ENCODE measurements around the gene APEH. TPM values are rescaled to one million over a fixed set of nuclear protein-coding genes. Genes with fewer than 3 reads are reported as not detected.

The APEH gene
- total RNA-seq, 1 donor from 2014 or later, result 88.5 TPM

GRCh38 chr3:49664300-49664699, 9.9 kb upstream of the APEH start:
- no peak for DNase-seq
- Histone ChIP-seq H3K27ac (no peak overlapping the region), H3K9me3 (no peaks in the 10 kb centered on the region), H3K4me1 (no peaks in the 10 kb centered on the region), H3K4me3 (no peak overlapping the region), H3K36me3 (no peaks in the 10 kb centered on the region), H3K27me3 (no peaks in the 10 kb centered on the region)
- TF ChIP-seq, protein P1, sequence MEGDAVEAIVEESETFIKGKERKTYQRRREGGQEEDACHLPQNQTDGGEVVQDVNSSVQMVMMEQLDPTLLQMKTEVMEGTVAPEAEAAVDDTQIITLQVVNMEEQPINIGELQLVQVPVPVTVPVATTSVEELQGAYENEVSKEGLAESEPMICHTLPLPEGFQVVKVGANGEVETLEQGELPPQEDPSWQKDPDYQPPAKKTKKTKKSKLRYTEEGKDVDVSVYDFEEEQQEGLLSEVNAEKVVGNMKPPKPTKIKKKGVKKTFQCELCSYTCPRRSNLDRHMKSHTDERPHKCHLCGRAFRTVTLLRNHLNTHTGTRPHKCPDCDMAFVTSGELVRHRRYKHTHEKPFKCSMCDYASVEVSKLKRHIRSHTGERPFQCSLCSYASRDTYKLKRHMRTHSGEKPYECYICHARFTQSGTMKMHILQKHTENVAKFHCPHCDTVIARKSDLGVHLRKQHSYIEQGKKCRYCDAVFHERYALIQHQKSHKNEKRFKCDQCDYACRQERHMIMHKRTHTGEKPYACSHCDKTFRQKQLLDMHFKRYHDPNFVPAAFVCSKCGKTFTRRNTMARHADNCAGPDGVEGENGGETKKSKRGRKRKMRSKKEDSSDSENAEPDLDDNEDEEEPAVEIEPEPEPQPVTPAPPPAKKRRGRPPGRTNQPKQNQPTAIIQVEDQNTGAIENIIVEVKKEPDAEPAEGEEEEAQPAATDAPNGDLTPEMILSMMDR (IDR thresholded peaks at IDR 0.05), result no peak
- intact Hi-C loops (cut with DNase I), result loop anchor here (10.0 kb wide), 1 partner anchor 109 kb away; the partner anchor contains the start of gene BSN
- ATAC-seq, result no peak

GRCh38 chr3:49665822-49666519, 8.2 kb upstream of the APEH start:
- Histone ChIP-seq H3K27me3 (no peaks in the 10 kb centered on the region), H3K27ac (no peak overlapping the region), H3K9me3 (no peaks in the 10 kb centered on the region), H3K36me3 (no peaks in the 10 kb centered on the region), H3K4me1 (no peaks in the 10 kb centered on the region), H3K4me3 (no peak overlapping the region)
- DNase-seq, result no peak
- ATAC-seq, result peak; percentile 13
- intact Hi-C loops (cut with DNase I), result loop anchor here (10.0 kb wide), 1 partner anchor 111 kb away; the partner anchor contains the start of gene BSN
- TF ChIP-seq, protein P1 (IDR thresholded peaks at IDR 0.05), result no peak

- DNase-seq (no peak), ATAC-seq (no peak)
Measured at GRCh38 chr3:49666592-49666991, 7.6 kb upstream of the APEH start.

GRCh38 chr3:49667701-49668413, 6.3 kb upstream of the APEH start:
- intact Hi-C loops (cut with DNase I), result loop anchor here (10.0 kb wide), 1 partner anchor 113 kb away; the partner anchor contains the start of gene BSN
- Histone ChIP-seq H3K4me3 (no peak overlapping the region), H3K27ac (no peak overlapping the region), H3K4me1 (no peaks in the 10 kb centered on the region), H3K27me3 (no peaks in the 10 kb centered on the region), H3K9me3 (no peaks in the 10 kb centered on the region), H3K36me3 (no peaks in the 10 kb centered on the region)
- no peak for DNase-seq
- TF ChIP-seq, protein P1 (IDR thresholded peaks at IDR 0.05), result no peak
- ATAC-seq, result no peak

More at GRCh38 chr3:49666592-49666991, 7.6 kb upstream of the APEH start:
- no peaks in the 10 kb centered on the region for H3K27me3 ChIP-seq
- no peak overlapping the region for H3K27ac ChIP-seq
- H3K4me3 ChIP-seq, result no peak overlapping the region
- intact Hi-C loops (cut with DNase I), result loop anchor here (10.0 kb wide), 1 partner anchor 112 kb away; the partner anchor contains the start of gene BSN
- H3K4me1 ChIP-seq, result no peaks in the 10 kb centered on the region
- H3K36me3 ChIP-seq, result no peaks in the 10 kb centered on the region
- TF ChIP-seq, protein P1 (IDR thresholded peaks at IDR 0.05), result no peak
- no peaks in the 10 kb centered on the region for H3K9me3 ChIP-seq

DNA sequence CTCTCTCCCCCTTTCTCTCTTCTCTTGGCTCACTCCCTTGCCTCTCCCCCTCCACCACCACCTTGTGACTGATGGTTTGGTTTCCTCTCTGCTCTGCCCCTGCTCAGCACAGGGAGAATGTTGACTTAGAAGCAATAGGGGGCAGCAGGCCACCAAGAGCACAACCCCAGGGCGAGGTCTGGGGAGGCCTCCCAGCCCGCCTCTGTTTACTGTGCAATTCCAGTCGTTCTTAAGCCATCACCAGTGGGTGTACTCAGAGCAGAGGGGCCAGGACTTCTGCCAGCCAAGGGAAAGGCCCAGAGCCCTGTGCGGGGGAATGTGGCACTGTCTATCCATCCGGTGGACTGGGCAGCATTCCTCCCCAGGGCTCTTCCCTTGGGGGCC, 5.7 kb upstream of the APEH start:
- intact Hi-C loops (cut with DNase I), result loop anchor here (10.0 kb wide), 1 partner anchor 114 kb away; the partner anchor contains the start of gene BSN
- Histone ChIP-seq H3K27ac (no peak overlapping the region), H3K4me3 (no peak overlapping the region), H3K4me1 (peaks cover 4% of the 10 kb centered on the region), H3K27me3 (no peaks in the 10 kb centered on the region), H3K36me3 (no peaks in the 10 kb centered on the region), H3K9me3 (no peaks in the 10 kb centered on the region)
- ATAC-seq, result no peak
- TF ChIP-seq, protein P1 (IDR thresholded peaks at IDR 0.05), result no peak
- no peak for DNase-seq

Measured in upper lobe of right lung (tissue), 1 donor.